Ishikawa (cell line): ENCODE results near the gene CD82.

ENCODE experiments used
- CEBPB ChIP-seq: IDR thresholded peaks from 2 replicates; pipeline ENCODE4 v1.6.1; 2012
- CREB1 ChIP-seq: IDR thresholded peaks from 2 replicates; pipeline ENCODE4 v1.6.1; 2012; ENCODE audit warnings: low read depth
- EGR1 ChIP-seq: IDR thresholded peaks from 2 replicates; pipeline ENCODE4 v1.6.1; 2012
- EP300 ChIP-seq: IDR thresholded peaks from 2 replicates; pipeline ENCODE4 v1.6.1; 2012; ENCODE audit warnings: borderline replicate concordance
- FOXM1 ChIP-seq: IDR thresholded peaks from 2 replicates; pipeline ENCODE4 v1.6.1; 2012; ENCODE audit warnings: low read depth, borderline replicate concordance
- NFIC ChIP-seq: IDR thresholded peaks from 2 replicates; pipeline ENCODE4 v1.6.1; 2012
- RAD21 ChIP-seq: IDR thresholded peaks from 2 replicates; pipeline ENCODE4 v1.6.1; 2012; ENCODE audit warnings: low read depth
- TAF1 ChIP-seq: IDR thresholded peaks from 2 replicates; pipeline ENCODE4 v1.6.1; 2012; ENCODE audit warnings: low read depth, mild to moderate bottlenecking
- TCF12 ChIP-seq: IDR thresholded peaks from 2 replicates; pipeline ENCODE4 v1.6.1; 2012; ENCODE audit warnings: low read depth
- TEAD4 ChIP-seq: IDR thresholded peaks from 2 replicates; pipeline ENCODE4 v1.6.1; 2012
- YY1 ChIP-seq: IDR thresholded peaks from 2 replicates; pipeline ENCODE4 v1.6.1; 2012; ENCODE audit warnings: low read depth
- ZBTB7A ChIP-seq: IDR thresholded peaks from 2 replicates; pipeline ENCODE4 v1.6.1; 2012; ENCODE audit warnings: low read depth
- TF ChIP-seq, protein P1 (sequence below): IDR thresholded peaks from 2 replicates; pipeline ENCODE4 v1.6.1; 2012
- TF ChIP-seq, protein P2 (sequence below): IDR thresholded peaks from 2 replicates; pipeline ENCODE4 v1.6.1; 2012
- TF ChIP-seq, protein P3 (sequence below): IDR thresholded peaks from 2 replicates; pipeline ENCODE4 v1.6.1; 2012; ENCODE audit warnings: low read depth, mild to moderate bottlenecking

Gene CD82

DNA sequence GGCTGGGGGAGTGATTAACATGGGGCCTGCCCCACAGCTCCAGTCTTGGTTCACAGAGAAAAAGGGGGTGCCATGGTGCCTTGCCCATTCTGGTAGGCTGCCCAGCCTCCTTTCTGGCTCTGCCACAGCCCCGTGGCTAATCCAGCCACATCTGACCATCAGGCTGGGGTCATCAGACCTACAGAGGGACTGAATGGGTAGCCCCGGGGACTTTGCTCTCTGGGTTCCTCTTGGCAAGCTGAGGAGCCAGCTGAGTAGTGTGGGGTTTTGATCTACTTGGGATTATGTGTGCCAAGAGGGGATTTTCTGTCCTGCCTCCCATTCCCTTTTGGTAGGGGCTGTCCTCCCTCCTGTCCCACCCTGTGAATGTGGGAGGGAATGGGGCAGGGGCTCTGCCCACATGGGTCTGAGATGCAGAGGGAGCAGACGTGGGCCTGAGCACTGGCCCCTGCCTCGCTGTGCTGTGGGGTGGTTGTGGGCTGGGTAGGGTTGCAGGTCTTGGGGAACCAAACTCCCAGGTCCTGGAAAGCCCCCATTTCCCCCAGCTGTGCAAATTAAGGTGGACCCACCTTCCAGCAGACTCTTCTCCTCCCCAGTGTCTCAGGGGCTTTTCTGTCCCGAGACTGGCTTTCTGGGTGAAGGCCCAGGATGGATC is 32.0 kb downstream of the CD82 start:
- TF ChIP-seq EP300 (no peak), RAD21 (no peak)

DNA sequence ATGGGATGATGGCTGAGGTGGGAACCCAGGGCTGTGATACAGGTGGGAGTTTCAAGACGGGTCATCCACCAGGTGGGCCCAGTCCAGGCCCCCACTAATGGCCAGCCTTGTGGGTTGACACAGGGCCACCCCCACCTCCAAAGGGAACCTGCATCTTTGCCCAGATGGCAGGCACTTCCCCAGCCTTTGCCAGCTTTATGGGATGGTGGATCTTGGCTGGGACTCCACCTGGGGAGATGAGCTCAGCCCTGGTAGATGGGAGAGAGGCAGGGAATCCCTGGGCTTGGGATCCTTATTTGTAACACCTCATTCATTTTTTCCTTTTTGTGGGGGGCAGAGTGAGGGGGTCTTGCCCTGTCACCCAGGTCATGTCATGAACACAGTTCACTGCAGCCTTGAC is 33.4 kb downstream of the CD82 start:
- TF ChIP-seq, protein P1, sequence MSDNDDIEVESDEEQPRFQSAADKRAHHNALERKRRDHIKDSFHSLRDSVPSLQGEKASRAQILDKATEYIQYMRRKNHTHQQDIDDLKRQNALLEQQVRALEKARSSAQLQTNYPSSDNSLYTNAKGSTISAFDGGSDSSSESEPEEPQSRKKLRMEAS, result no peak
- TF ChIP-seq TEAD4 (no peak), CREB1 (no peak), EP300 (no peak), RAD21 (no peak), ZBTB7A (no peak)

DNA sequence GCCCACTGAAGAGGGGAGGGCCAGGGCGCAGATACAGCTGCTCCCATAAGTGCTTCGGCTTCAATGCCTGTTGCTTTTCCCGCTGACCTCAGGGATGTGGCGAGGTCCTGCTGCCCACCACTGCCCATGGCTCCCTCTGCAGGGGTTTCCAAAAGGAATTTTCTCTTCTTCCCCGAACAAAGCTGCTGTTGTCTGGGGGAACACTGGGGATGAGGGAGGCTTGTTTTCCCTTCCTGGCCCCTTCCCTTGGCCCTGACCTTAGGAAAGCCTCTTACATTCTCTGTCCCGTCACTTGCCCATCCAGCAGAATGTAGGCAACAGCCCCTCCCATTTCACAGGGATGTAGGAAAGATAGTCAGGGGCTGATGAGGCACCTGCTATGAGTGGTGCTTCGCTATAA is 34.8 kb downstream of the CD82 start:
- TF ChIP-seq, protein P2, sequence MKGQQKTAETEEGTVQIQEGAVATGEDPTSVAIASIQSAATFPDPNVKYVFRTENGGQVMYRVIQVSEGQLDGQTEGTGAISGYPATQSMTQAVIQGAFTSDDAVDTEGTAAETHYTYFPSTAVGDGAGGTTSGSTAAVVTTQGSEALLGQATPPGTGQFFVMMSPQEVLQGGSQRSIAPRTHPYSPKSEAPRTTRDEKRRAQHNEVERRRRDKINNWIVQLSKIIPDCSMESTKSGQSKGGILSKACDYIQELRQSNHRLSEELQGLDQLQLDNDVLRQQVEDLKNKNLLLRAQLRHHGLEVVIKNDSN, result no peak
- TF ChIP-seq, protein P3, sequence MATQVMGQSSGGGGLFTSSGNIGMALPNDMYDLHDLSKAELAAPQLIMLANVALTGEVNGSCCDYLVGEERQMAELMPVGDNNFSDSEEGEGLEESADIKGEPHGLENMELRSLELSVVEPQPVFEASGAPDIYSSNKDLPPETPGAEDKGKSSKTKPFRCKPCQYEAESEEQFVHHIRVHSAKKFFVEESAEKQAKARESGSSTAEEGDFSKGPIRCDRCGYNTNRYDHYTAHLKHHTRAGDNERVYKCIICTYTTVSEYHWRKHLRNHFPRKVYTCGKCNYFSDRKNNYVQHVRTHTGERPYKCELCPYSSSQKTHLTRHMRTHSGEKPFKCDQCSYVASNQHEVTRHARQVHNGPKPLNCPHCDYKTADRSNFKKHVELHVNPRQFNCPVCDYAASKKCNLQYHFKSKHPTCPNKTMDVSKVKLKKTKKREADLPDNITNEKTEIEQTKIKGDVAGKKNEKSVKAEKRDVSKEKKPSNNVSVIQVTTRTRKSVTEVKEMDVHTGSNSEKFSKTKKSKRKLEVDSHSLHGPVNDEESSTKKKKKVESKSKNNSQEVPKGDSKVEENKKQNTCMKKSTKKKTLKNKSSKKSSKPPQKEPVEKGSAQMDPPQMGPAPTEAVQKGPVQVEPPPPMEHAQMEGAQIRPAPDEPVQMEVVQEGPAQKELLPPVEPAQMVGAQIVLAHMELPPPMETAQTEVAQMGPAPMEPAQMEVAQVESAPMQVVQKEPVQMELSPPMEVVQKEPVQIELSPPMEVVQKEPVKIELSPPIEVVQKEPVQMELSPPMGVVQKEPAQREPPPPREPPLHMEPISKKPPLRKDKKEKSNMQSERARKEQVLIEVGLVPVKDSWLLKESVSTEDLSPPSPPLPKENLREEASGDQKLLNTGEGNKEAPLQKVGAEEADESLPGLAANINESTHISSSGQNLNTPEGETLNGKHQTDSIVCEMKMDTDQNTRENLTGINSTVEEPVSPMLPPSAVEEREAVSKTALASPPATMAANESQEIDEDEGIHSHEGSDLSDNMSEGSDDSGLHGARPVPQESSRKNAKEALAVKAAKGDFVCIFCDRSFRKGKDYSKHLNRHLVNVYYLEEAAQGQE, result no peak
- TF ChIP-seq EGR1 (no peak), RAD21 (no peak), EP300 (no peak), TCF12 (no peak), NFIC (no peak)
- TF ChIP-seq, protein P1, result no peak

DNA sequence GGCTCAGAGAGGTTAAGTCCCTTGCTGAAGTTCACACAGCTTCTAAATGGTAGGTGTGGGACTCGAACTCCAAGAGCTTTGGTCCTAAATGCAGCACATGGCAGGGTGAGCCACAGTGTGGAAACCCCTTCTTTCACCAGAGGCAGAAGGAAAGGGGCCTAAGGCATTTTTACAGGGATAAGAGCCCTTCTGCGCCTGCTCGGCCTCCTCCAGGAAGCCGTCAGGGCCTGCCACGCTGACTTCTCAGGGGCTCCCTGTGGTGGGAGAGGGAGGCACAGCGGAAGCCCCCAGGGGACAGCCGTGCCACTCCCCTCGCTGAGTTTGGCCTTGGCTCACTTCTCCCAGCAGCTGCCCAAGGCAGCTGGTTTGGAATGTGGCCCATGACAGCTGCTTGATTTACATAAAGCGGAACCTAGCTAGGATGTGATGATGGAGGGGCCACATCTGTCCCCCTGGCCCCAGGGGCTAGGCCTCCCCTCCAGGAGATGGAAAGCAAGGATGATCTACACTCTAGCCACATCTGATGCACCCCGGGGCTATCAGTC is 35.4 kb downstream of the CD82 start:
- TF ChIP-seq CEBPB, result no peak
- no peak for TF ChIP-seq NFIC
- no peak for TF ChIP-seq RAD21
- TF ChIP-seq, protein P1, result no peak
- TF ChIP-seq FOXM1, result no peak

DNA sequence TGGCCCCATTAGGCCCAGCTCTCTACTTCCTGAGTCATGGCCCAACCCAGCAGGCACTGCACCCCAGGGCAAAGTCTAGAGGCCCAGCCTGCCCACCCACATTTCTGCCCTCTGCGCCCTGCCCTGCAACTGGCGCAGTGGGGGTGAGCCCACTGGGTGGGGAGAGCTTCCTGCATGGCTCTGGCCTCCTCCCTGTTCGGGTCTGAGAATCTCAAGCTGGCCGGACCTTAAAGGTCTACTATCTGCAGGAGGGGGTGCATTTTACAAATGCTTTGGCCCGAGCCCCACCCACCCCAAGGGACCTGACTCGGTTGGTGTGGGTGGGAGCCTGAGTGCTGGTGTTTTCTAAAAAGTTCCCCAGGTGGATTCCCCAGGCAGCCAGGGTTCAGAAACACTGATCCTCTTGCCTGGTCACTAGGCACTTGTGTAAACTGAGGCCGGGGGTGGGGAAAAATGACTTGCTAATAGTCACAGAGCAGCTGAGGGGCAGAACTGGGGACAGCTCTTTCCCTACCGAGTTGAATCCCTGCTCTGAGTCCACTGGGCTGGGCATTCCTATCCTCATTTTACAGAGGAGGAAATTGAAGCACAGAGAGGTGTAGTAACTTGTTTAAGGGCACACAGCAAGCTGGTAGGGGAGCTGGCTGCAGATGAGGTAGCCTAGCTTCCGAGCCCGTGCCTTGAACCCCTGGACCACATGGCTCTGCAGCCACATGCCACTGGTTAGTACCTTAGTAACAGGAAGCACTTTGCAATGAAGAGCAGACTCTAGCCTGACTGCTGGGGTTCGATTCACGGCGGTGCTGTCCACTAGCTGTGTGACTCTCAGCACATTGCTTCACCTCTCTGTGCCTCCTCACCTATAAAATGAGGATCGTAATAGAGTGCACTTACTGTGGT is 36.3 kb downstream of the CD82 start:
- TF ChIP-seq YY1 (no peak), TCF12 (no peak), FOXM1 (no peak), NFIC (no peak), TEAD4 (no peak), RAD21 (no peak), EGR1 (no peak), CREB1 (no peak), EP300 (no peak), CEBPB (no peak), TAF1 (no peak), ZBTB7A (no peak)
- TF ChIP-seq, protein P1, result no peak
- TF ChIP-seq, protein P2, result no peak
- TF ChIP-seq, protein P3, result no peak
